Natural killer cell (primary cell): Measurements from ENCODE around the gene CCDC9. TPM values are rescaled to one million over a fixed set of nuclear protein-coding genes. Genes with fewer than 3 reads are reported as not detected.
A peak's percentile ranks its signal among the peaks of the same experiment; 100 is the strongest.

Source experiments
- ATAC-seq, 3 donors: fragments of 150-1000 bp in 2 of 3; fragments of 200-7000 bp in 1 of 3; cut with Tn5 transposase; 1 replicate in 1 of 3; 2 replicates in 2 of 3; pipeline ENCODE4 v1.10.0; 2021; ENCODE audit warnings: mild to moderate bottlenecking in 2 of 3, moderate library complexity in 2 of 3
- DNase-seq, 2 donors: peaks; one replicate each; pipeline versions ENCODE4 v3.0.0 to v3.0.0-alpha.2; 2013 to 2021; ENCODE audit warnings: mixed read lengths in 1 of 2
- H3K27ac ChIP-seq: one replicate; pipeline ENCODE4 v1.5.1; 2013; ENCODE audit warnings: mild to moderate bottlenecking, low read length
- H3K27me3 ChIP-seq: one replicate; pipeline ENCODE4 v1.6.1; 2013; ENCODE audit warnings: low read length; ENCODE audit not compliant: control insufficient read depth, insufficient read depth
- H3K36me3 ChIP-seq: one replicate; pipeline ENCODE4 v1.6.1; 2013; ENCODE audit warnings: low read length; ENCODE audit not compliant: control insufficient read depth, insufficient read depth
- H3K4me1 ChIP-seq: one replicate; pipeline ENCODE4 v1.6.1; 2013; ENCODE audit warnings: low read length; ENCODE audit not compliant: control insufficient read depth, insufficient read depth
- H3K4me3 ChIP-seq: one replicate; pipeline ENCODE4 v1.5.1; 2013; ENCODE audit warnings: low read length
- H3K9me3 ChIP-seq: one replicate; pipeline ENCODE4 v1.6.1; 2013; ENCODE audit warnings: low read length; ENCODE audit not compliant: control insufficient read depth, insufficient read depth
- H3K27ac Mint-ChIP-seq, 2 donors: one replicate each; pipeline ENCODE4 v1.8.0; 2022; ENCODE audit warnings: mild to moderate bottlenecking in 2 of 2, mixed read lengths in 2 of 2, moderate library complexity in 1 of 2
- H3K27me3 Mint-ChIP-seq, 2 donors: one replicate each; pipeline ENCODE4 v1.8.0; 2022; ENCODE audit warnings: low read depth in 2 of 2, mixed read lengths in 2 of 2
- H3K36me3 Mint-ChIP-seq: one replicate; pipeline ENCODE4 v1.8.0; 2022; ENCODE audit warnings: mixed read lengths
- H3K4me1 Mint-ChIP-seq, 2 donors: one replicate each; pipeline ENCODE4 v1.8.0; 2022; ENCODE audit warnings: mixed read lengths in 2 of 2
- H3K4me3 Mint-ChIP-seq: one replicate; pipeline ENCODE4 v1.8.0; 2022; ENCODE audit warnings: mild to moderate bottlenecking, moderate library complexity, mixed read lengths
- H3K9me3 Mint-ChIP-seq, 2 donors: one replicate each; pipeline ENCODE4 v1.8.0; 2022; ENCODE audit warnings: mixed read lengths in 2 of 2
- CTCF ChIP-seq: fragments of 200-600 bp; IDR thresholded peaks from one replicate; pipeline ENCODE4 v1.8.0; 2022; ENCODE audit warnings: antibody characterized with exemption
- WGBS: methylation state at CpG from one replicate; pipeline ENCODE4 v1.1.7; 2013; ENCODE audit warnings: missing lambda C conversion rate; ENCODE audit not compliant: insufficient coverage; 5-methylcytosine and 5-hydroxymethylcytosine counted together
- intact Hi-C: fragments of 100-400 bp; cut with micrococcal nuclease; formaldehyde crosslinking; loops from one replicate; pipeline ENCODE4 v1.14.2; 2022
- total RNA-seq, 4 donors: library from RNA; stranded (reverse); fragments of 120-200 nt in 1 of 4; gene quantifications; one replicate each; pipeline versions ENCODE4 v1.2.3 to v1.2.4, GENCODE V29; 2013 to 2022

CCDC9 gene
- total RNA-seq, 3 donors from 2014 or later (not counting 1 experiment from before 2014, with no cell fraction given) = 49.6 to 55.8 (median 55.4) TPM

- WGBS = 8% methylated on average over 23 of the region's 27 CpGs
- Histone ChIP-seq H3K9me3 (no peaks in the 10 kb centered on the region), H3K4me1 (peaks cover 49% of the 10 kb centered on the region), H3K27me3 (peaks cover 14% of the 10 kb centered on the region), H3K4me3 (no peak overlapping the region), H3K27ac (no peak overlapping the region), H3K36me3 (no peaks in the 10 kb centered on the region)
- Mint-ChIP-seq H3K4me3 (no peak overlapping the region), H3K4me1 (peaks cover 5 to 6% of the 10 kb centered on the region in 2 donors), H3K9me3 (no peaks in the 10 kb centered on the region), H3K36me3 (no peaks in the 10 kb centered on the region), H3K27ac (no peak overlapping the region), H3K27me3 (peaks cover 0 to 13% of the 10 kb centered on the region in 2 donors)
- DNase-seq (peak; percentile 77 to 95), ATAC-seq (peak; percentile 46 to 57 (median 49))
- TF ChIP-seq CTCF = no peak
- intact Hi-C loops = loop anchor here (1.0 kb wide), 1 partner anchor 10 kb away; the partner anchor contains the start of gene BBC3
Measured at GRCh38 chr19:47240996-47241918, 15.1 kb upstream of the CCDC9 start.

- H3K4me1 ChIP-seq = peaks cover 49% of the 10 kb centered on the region
- Mint-ChIP-seq H3K27me3 (peaks cover 0 to 13% of the 10 kb centered on the region in 2 donors), H3K36me3 (no peaks in the 10 kb centered on the region), H3K27ac (no peak overlapping the region), H3K9me3 (no peaks in the 10 kb centered on the region), H3K4me1 (peaks cover 5 to 6% of the 10 kb centered on the region in 2 donors), H3K4me3 (no peak overlapping the region)
- H3K4me3 ChIP-seq = no peak overlapping the region
- H3K9me3 ChIP-seq = no peaks in the 10 kb centered on the region
- no peak for ATAC-seq
- no peak for TF ChIP-seq CTCF
- WGBS = 90% methylated on average over 7 of the region's 7 CpGs
- no peaks in the 10 kb centered on the region for H3K36me3 ChIP-seq
- peak in 1 of 2 donors; percentile 44 for DNase-seq
- intact Hi-C loops = loop anchor here (1.0 kb wide), 1 partner anchor 11 kb away; the partner anchor contains the start of gene BBC3
- peaks cover 14% of the 10 kb centered on the region for H3K27me3 ChIP-seq
- no peak overlapping the region for H3K27ac ChIP-seq
Measured at GRCh38 chr19:47241919-47242577, 14.3 kb upstream of the CCDC9 start.

DNA sequence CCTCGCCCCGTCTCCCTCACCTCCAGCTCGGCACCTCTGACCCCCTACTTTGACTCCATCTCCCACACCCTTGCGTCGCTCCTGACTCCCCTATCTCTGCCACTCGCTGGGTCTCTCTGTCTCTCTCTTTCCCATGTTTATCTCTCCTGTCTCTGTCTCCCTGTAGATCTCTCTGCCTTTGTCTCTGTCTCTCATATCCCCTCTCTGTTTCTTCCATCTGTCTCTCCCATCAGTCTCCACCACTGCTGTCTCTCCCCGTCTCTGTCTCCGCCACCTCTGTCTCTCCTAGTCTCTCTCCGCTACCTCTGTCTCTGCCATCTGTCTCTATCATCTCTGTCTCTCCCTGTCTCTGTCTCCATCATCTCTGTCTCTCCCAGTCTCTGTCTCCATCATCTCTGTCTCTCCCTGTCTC lies 13.0 kb upstream of the CCDC9 start:
- H3K27ac ChIP-seq = peak overlapping the region; percentile 60
- Mint-ChIP-seq H3K9me3 (no peaks in the 10 kb centered on the region), H3K27ac (no peak overlapping the region), H3K36me3 (no peaks in the 10 kb centered on the region), H3K4me1 (peaks cover 5 to 11% of the 10 kb centered on the region in 2 donors), H3K4me3 (peak overlapping the region; percentile 80), H3K27me3 (peaks cover 0 to 13% of the 10 kb centered on the region in 2 donors)
- WGBS = 19% methylated on average over 9 of the region's 9 CpGs
- no peaks in the 10 kb centered on the region for H3K36me3 ChIP-seq
- peak overlapping the region; percentile 1 for H3K4me3 ChIP-seq
- intact Hi-C loops = no loop called here
- no peaks in the 10 kb centered on the region for H3K9me3 ChIP-seq
- ATAC-seq (no peak), DNase-seq (no peak)
- TF ChIP-seq CTCF = no peak
- peaks cover 52% of the 10 kb centered on the region for H3K4me1 ChIP-seq
- peaks cover 14% of the 10 kb centered on the region for H3K27me3 ChIP-seq
